Adrenal gland (tissue), 5 donors: Measurements from ENCODE around the gene NAA10.

Experiments
- POLR2A ChIP-seq, 2 donors: fragments of 450-650 bp; IDR thresholded peaks; one replicate each; pipeline ENCODE4 v1.6.1; 2017; ENCODE audit warnings: antibody characterized with exemption in 2 of 2, mild to moderate bottlenecking in 2 of 2, moderate library complexity in 1 of 2
- TF ChIP-seq, protein P1 (sequence below), 6 experiments: fragments of 450-650 bp in 4 of 6; fragments of 200-600 bp in 2 of 6; sonication (generic) in 1 of 6; IDR thresholded peaks; 1 replicate in 5 of 6; 2 replicates in 1 of 6; pipeline versions ENCODE4 v1.5.1 to v1.8.0; 2016 to 2021; ENCODE audit warnings: antibody characterized with exemption in 6 of 6, mild to moderate bottlenecking in 2 of 6, moderate library complexity in 1 of 6
- donor health status: DM: no; HTN: no; CAD: no.

DNA sequence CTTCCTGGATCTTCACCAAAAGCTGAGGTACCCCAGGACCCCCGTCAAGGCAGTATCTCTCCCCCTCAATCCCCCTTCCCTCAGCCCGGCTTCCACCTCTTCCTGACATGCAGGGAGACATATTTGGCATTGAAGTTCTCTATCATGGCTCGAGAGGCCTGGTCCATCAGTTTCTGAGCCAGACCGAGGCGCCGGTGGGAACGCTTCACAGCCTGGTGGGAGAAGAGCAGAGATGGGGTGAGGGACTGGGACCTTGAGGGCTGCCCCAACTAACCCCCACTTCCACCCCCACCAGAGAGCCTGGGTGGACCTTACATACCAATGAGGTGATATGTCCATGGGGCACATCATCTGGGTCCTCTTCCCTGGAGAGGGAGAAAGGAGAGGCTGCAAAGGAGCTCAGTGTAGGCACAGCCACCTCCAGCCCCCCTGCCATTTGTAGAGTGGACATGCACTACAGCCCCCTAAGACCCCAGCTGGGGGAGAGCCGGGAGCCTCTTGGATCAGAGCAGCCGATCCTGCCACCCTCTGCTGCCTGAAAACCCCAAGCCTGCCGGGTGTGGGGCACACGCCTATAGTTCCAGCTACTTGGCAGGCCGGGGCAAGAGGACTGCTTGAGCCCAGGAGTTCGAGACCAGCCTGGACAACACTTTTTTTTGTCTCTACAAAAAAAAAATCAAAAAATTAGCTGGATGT lies 2.5 kb downstream of the NAA10 start:
- TF ChIP-seq, protein P1, sequence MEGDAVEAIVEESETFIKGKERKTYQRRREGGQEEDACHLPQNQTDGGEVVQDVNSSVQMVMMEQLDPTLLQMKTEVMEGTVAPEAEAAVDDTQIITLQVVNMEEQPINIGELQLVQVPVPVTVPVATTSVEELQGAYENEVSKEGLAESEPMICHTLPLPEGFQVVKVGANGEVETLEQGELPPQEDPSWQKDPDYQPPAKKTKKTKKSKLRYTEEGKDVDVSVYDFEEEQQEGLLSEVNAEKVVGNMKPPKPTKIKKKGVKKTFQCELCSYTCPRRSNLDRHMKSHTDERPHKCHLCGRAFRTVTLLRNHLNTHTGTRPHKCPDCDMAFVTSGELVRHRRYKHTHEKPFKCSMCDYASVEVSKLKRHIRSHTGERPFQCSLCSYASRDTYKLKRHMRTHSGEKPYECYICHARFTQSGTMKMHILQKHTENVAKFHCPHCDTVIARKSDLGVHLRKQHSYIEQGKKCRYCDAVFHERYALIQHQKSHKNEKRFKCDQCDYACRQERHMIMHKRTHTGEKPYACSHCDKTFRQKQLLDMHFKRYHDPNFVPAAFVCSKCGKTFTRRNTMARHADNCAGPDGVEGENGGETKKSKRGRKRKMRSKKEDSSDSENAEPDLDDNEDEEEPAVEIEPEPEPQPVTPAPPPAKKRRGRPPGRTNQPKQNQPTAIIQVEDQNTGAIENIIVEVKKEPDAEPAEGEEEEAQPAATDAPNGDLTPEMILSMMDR (IDR thresholded peaks at IDR 0.05), result no peak
- TF ChIP-seq POLR2A (IDR thresholded peaks at IDR 0.05), result no peak
